ENCODE measurements around the gene SCGN.

SCGN gene

GRCh38 chr6:25637211-25637610 is 14.8 kb upstream of the SCGN start:
- Histone ChIP-seq H3K27me3 (ENCODE audit: control insufficient read depth, low read length) (peaks cover 12% of the 10 kb centered on the region; the same call in 1 of the 2 replicates), H3K9me3 (ENCODE audit: control insufficient read depth, insufficient read depth, low read length) (no peaks in the 10 kb centered on the region), H3K4me1 (ENCODE audit: control insufficient read depth, low read length) (no peaks in the 10 kb centered on the region), H3K36me3 (ENCODE audit: control insufficient read depth, low read length) (no peaks in the 10 kb centered on the region), H3K4me2 (ENCODE audit: low read length) (no peak overlapping the region), H3K27ac (ENCODE audit: low read depth, low read length) (no peak overlapping the region), H3F3A (ENCODE audit: control insufficient read depth, insufficient read depth) (no peaks in the 10 kb centered on the region), H3K9me2 (replicated peaks; ENCODE audit: control insufficient read depth, low read length) (no peaks in the 10 kb centered on the region), H3K4me3 (ENCODE audit: low read length) (no peak overlapping the region), H4K20me1 (ENCODE audit: control insufficient read depth, insufficient read depth, low read depth, low read length) (no peaks in the 10 kb centered on the region), H3K79me2 (ENCODE audit: control insufficient read depth, low read length) (no peaks in the 10 kb centered on the region)
- TF ChIP-seq CTCF (IDR thresholded peaks at IDR 0.05; ENCODE audit: low read depth, low read length, poor library complexity, severe bottlenecking) (no peak), EZH2phosphoT487 (IDR thresholded peaks at IDR 0.05; ENCODE audit: borderline replicate concordance, low read length) (no peak)

- H3K4me3 ChIP-seq (ENCODE audit: low read length) = no peak overlapping the region
- H3K4me1 ChIP-seq (ENCODE audit: control insufficient read depth, low read length) = no peaks in the 10 kb centered on the region
- H3K79me2 ChIP-seq (ENCODE audit: control insufficient read depth, low read length) = no peaks in the 10 kb centered on the region
- H3K36me3 ChIP-seq (ENCODE audit: control insufficient read depth, low read length) = no peaks in the 10 kb centered on the region
- no peaks in the 10 kb centered on the region for H3K9me2 ChIP-seq (replicated peaks; ENCODE audit: control insufficient read depth, low read length)
- no peak overlapping the region for H3K27ac ChIP-seq (ENCODE audit: low read depth, low read length)
- H3K27me3 ChIP-seq (ENCODE audit: control insufficient read depth, low read length) = peaks cover 20% of the 10 kb centered on the region; the same call in 1 of the 2 replicates
- no peak overlapping the region for H3K4me2 ChIP-seq (ENCODE audit: low read length)
- no peaks in the 10 kb centered on the region for H4K20me1 ChIP-seq (ENCODE audit: control insufficient read depth, insufficient read depth, low read depth, low read length)
- no peaks in the 10 kb centered on the region for H3K9me3 ChIP-seq (ENCODE audit: control insufficient read depth, insufficient read depth, low read length)
- TF ChIP-seq CTCF (IDR thresholded peaks at IDR 0.05; ENCODE audit: low read depth, low read length, poor library complexity, severe bottlenecking) (no peak), EZH2phosphoT487 (IDR thresholded peaks at IDR 0.05; ENCODE audit: borderline replicate concordance, low read length) (no peak)
- no peaks in the 10 kb centered on the region for H3F3A ChIP-seq (ENCODE audit: control insufficient read depth, insufficient read depth)
Measured at GRCh38 chr6:25637960-25638434, 14.0 kb upstream of the SCGN start.

- Histone ChIP-seq H3K79me2 (ENCODE audit: control insufficient read depth, low read length) (no peaks in the 10 kb centered on the region), H4K20me1 (ENCODE audit: control insufficient read depth, insufficient read depth, low read depth, low read length) (no peaks in the 10 kb centered on the region), H3K9me3 (ENCODE audit: control insufficient read depth, insufficient read depth, low read length) (no peaks in the 10 kb centered on the region), H3K4me2 (ENCODE audit: low read length) (no peak overlapping the region), H3K36me3 (ENCODE audit: control insufficient read depth, low read length) (no peaks in the 10 kb centered on the region), H3K27ac (ENCODE audit: low read depth, low read length) (no peak overlapping the region), H3K27me3 (ENCODE audit: control insufficient read depth, low read length) (peaks cover 19% of the 10 kb centered on the region), H3K9me2 (replicated peaks; ENCODE audit: control insufficient read depth, low read length) (no peaks in the 10 kb centered on the region), H3K4me1 (ENCODE audit: control insufficient read depth, low read length) (no peaks in the 10 kb centered on the region), H3F3A (ENCODE audit: control insufficient read depth, insufficient read depth) (no peaks in the 10 kb centered on the region), H3K4me3 (ENCODE audit: low read length) (no peak overlapping the region)
- no peak for TF ChIP-seq CTCF (IDR thresholded peaks at IDR 0.05; ENCODE audit: low read depth, low read length, poor library complexity, severe bottlenecking)
- no peak for TF ChIP-seq EZH2phosphoT487 (IDR thresholded peaks at IDR 0.05; ENCODE audit: borderline replicate concordance, low read length)
Measured at GRCh38 chr6:25639653-25640052, 12.4 kb upstream of the SCGN start.
